ENCODE results near the gene RASEF. TPM values are rescaled to one million over a fixed set of nuclear protein-coding genes. Genes with fewer than 3 reads are reported as not detected.

RASEF gene
- total RNA-seq, 2 donors from 2014 or later: 36.4 to 125 TPM

DNA sequence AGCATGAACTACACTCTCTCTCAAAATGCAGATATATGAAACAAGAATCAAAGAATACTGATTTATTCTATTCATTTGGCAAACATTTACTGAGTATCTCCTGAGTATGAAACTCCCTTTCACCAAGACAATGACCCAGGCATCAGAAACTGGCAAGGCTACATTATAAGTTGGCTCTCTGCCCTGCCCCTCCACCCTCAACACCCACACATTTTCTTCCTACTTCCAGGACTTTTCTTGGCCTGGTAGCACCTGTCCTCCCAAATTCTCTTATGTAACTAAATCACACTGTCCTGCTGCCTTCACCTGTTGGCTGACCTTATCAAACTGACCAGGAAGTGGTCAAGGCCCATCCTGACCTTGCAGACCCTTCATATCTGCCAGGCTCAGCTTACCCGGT lies 3.5 kb downstream of the RASEF start:
- intact Hi-C loops (cut with DNase I): no loop called here
- WGBS: 85% methylated on average over 1 of the region's 1 CpG
- no peak for DNase-seq (ENCODE audit: low spot score)
- no peaks in the 10 kb centered on the region for H3K4me1 ChIP-seq (replicated peaks)
- H3K9me3 ChIP-seq: no peaks in the 10 kb centered on the region
- TF ChIP-seq, protein P1, sequence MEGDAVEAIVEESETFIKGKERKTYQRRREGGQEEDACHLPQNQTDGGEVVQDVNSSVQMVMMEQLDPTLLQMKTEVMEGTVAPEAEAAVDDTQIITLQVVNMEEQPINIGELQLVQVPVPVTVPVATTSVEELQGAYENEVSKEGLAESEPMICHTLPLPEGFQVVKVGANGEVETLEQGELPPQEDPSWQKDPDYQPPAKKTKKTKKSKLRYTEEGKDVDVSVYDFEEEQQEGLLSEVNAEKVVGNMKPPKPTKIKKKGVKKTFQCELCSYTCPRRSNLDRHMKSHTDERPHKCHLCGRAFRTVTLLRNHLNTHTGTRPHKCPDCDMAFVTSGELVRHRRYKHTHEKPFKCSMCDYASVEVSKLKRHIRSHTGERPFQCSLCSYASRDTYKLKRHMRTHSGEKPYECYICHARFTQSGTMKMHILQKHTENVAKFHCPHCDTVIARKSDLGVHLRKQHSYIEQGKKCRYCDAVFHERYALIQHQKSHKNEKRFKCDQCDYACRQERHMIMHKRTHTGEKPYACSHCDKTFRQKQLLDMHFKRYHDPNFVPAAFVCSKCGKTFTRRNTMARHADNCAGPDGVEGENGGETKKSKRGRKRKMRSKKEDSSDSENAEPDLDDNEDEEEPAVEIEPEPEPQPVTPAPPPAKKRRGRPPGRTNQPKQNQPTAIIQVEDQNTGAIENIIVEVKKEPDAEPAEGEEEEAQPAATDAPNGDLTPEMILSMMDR (IDR thresholded peaks at IDR 0.05): no peak
- no peak for TF ChIP-seq POLR2A (IDR thresholded peaks at IDR 0.05)
- TF ChIP-seq POLR2AphosphoS5 (IDR thresholded peaks at IDR 0.05): no peak
- H3K27me3 ChIP-seq (replicated peaks; ENCODE audit: insufficient read depth): no peaks in the 10 kb centered on the region
- no peak overlapping the region for H3K27ac ChIP-seq
- no peaks in the 10 kb centered on the region for H3K36me3 ChIP-seq
- H3K4me3 ChIP-seq: no peak overlapping the region

DNA sequence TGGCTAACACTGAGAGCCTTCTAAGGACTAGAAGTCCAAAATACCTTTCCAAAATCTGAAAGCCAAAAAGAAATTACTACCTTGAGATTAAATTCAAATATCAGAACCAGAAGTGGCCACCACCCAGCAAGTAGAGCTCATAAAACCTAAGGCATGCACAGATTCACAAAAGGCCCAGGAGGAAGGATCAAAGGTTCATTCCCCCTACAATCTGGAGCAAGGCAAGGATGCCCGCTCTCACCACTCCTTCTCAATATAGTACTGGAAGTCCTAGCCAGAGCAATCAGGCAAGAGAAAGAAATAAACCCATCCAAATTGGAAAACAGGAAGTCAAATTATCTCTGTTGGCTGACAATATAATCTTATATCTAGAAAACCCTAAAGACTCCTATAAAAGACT lies 6.0 kb downstream of the RASEF start:
- Histone ChIP-seq H3K4me1 (replicated peaks) (no peaks in the 10 kb centered on the region), H3K27me3 (replicated peaks; ENCODE audit: insufficient read depth) (no peaks in the 10 kb centered on the region), H3K9me3 (no peaks in the 10 kb centered on the region), H3K4me3 (no peak overlapping the region), H3K27ac (peak overlapping the region; percentile 4 to 11), H3K36me3 (no peaks in the 10 kb centered on the region)
- 100% methylated on average over 1 of the region's 1 CpG for WGBS
- no peak for DNase-seq (ENCODE audit: low spot score)
- intact Hi-C loops (cut with DNase I): no loop called here
- TF ChIP-seq POLR2AphosphoS5 (IDR thresholded peaks at IDR 0.05) (no peak), POLR2A (IDR thresholded peaks at IDR 0.05) (no peak)
- TF ChIP-seq, protein P1 (IDR thresholded peaks at IDR 0.05): no peak

DNA sequence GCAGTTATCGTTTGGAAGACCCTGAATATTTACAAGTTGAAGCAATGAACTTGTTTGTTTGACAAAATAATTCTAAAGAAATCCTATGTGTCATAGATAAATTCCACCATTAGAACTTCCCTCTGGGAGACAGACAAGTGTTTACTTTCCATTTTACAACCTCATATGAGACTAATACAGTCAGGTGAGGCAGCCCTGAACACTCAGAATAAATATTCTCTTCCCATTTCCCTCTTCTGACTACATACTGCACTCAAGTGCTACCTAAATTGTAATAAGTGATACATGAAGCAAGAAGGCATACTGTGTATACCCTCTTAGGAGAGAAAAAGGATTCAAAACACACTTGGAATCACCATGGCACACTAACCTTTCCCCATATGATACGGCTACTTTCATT lies 6.8 kb downstream of the RASEF start:
- intact Hi-C loops (cut with DNase I): no loop called here
- Histone ChIP-seq H3K4me1 (replicated peaks) (no peaks in the 10 kb centered on the region), H3K27me3 (replicated peaks; ENCODE audit: insufficient read depth) (no peaks in the 10 kb centered on the region), H3K36me3 (no peaks in the 10 kb centered on the region), H3K4me3 (no peak overlapping the region), H3K27ac (peak overlapping the region; percentile 4 to 11), H3K9me3 (no peaks in the 10 kb centered on the region)
- TF ChIP-seq POLR2AphosphoS5 (IDR thresholded peaks at IDR 0.05) (peak; percentile 74), POLR2A (IDR thresholded peaks at IDR 0.05) (no peak)
- TF ChIP-seq, protein P1 (IDR thresholded peaks at IDR 0.05): no peak
- DNase-seq (ENCODE audit: low spot score): peak; percentile 17
- WGBS: 69% methylated on average over 2 of the region's 2 CpGs

DNA sequence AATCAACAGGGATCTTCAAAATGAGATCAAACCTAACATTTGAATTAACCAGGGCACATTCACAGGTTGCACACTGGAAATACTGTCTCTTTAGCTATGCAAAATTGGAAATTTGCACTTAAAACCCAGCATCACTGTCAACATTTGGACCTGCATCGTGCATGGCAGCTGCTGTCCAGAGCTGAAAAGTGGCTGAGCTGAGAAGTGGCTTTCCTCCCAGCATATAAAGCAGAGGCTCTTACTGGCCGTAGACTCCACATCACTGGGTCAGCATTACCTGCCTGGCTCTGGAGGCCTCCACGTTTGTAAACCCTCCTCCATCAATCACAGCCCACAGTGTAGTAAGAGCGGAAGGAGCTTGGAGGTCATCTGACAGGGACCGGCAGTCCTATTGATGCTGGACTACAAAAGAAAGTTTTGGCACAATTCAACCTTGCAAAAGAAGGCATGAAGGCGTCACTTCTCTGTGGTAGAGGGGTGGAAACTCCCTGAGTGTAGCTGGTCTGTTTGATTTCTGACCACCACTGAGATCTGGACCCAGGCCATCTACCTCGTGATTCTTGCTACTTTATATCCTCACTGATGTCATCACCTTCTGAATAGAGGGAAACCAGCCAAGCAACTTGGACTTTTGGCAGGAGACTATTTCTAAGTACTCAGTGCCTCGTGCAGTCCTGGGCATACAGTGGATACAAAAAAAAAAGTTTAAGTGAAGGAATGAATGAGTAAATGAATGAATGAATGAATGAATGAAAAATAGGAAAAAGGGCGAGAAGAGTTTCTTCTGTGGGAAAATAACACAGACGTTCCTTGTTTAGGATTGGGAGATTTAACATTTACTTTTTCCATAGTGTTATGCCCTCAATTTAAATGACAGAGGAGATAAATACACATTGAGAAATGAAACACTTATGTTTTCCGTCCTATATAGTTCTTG lies 14.8 kb downstream of the RASEF start:
- peak; percentile 48 for DNase-seq (ENCODE audit: low spot score)
- H3K9me3 ChIP-seq: no peaks in the 10 kb centered on the region
- no peaks in the 10 kb centered on the region for H3K27me3 ChIP-seq (replicated peaks; ENCODE audit: insufficient read depth)
- H3K27ac ChIP-seq: no peak overlapping the region
- H3K4me3 ChIP-seq: no peak overlapping the region
- 47% methylated on average over 11 of the region's 11 CpGs for WGBS
- H3K36me3 ChIP-seq: no peaks in the 10 kb centered on the region
- intact Hi-C loops (cut with DNase I): no loop called here
- TF ChIP-seq POLR2A (IDR thresholded peaks at IDR 0.05) (no peak), POLR2AphosphoS5 (IDR thresholded peaks at IDR 0.05) (peak; percentile 61)
- no peaks in the 10 kb centered on the region for H3K4me1 ChIP-seq (replicated peaks)

DNA sequence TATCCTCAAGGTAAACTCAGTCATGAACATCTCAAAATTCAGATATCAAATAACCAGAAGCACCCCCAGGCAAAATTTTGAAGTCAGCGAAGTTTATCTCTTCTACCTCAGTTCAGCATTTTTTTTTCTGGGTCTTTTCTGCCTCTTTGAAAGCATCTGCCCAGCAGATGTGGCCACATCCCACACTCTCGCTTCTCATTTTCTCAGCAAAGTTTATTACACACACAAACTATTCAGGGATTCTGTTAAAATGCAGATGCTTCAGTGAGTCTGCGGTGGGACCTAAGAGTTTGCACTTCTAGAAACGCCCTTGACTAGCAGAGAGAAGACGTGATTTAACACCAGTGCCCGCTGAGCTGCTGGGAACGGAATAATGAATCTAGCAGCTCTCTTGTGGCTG lies 19.3 kb downstream of the RASEF start:
- no peaks in the 10 kb centered on the region for H3K9me3 ChIP-seq
- no peak overlapping the region for H3K4me3 ChIP-seq
- TF ChIP-seq POLR2AphosphoS5 (IDR thresholded peaks at IDR 0.05): no peak
- TF ChIP-seq POLR2A (IDR thresholded peaks at IDR 0.05): no peak
- TF ChIP-seq, protein P1 (IDR thresholded peaks at IDR 0.05): no peak
- intact Hi-C loops (cut with DNase I): no loop called here
- no peak for DNase-seq (ENCODE audit: low spot score)
- no peak overlapping the region for H3K27ac ChIP-seq
- H3K36me3 ChIP-seq: no peaks in the 10 kb centered on the region
- no peaks in the 10 kb centered on the region for H3K27me3 ChIP-seq (replicated peaks; ENCODE audit: insufficient read depth)
- no peaks in the 10 kb centered on the region for H3K4me1 ChIP-seq (replicated peaks)
- WGBS: 50% methylated on average over 7 of the region's 7 CpGs

Measured in prostate gland (tissue), 2 donors.